ENCODE data around the gene SCN5A. TPM values are rescaled to one million over a fixed set of nuclear protein-coding genes. Genes with fewer than 3 reads are reported as not detected.

The SCN5A gene
- polyA plus RNA-seq (2013, experiment 1 of 2): 0.29 TPM
- polyA plus RNA-seq (2013, experiment 2 of 2): 0.34 TPM

DNA sequence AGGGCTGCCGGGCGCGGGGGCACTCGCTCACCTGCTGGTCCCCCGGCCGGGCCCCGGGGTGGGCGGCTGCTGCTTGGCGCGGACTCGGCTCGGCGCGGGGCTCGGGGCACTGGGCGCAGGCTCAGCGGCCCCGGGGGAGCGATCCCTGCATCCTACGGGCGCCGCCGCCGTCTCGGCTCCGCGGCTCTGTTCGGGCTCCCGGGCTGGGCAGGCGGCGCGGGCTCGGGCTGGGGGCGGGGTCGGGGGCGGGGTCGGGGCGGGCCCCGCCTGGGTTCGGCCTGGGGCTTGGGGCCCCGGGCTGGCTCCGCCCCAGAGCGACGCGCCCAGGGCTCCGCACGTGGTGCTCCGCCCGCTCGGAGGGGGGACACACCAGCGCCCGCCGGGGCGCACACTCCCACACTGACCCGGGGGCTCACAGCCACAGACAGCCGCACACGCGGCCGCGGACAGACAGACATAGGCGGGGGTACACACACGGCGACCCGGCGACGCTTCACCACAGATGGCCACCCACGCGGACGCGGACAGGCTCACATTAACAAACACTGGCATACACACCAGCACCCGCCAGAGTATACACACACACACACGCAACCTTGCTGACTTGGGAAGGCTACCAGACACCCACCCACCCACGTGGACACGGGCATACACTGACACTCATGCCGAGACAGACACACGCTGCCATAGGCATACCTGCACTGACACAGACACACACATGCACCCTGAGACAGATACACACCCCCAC, at the start of gene SCN5A:
TSS of gene SCN5A (minus strand) at position 188 of the 748 bp plus-strand sequence. CDS start 16,380 bp downstream, outside the sequence.
- peak within 1 kb of the TSS; percentile 2 for H4K91ac ChIP-seq (ENCODE audit: low read length)
- peak within 1 kb of the TSS; percentile 47 for H2AFZ ChIP-seq (ENCODE audit: low read depth, low read length)
- no peak within 1 kb of the TSS for H3K4ac ChIP-seq (ENCODE audit: low read depth in 1 of 2, low read length in 2 of 2)
- H3K36me3 ChIP-seq (ENCODE audit: control insufficient read depth in 1 of 2, insufficient read depth in 2 of 2, low read depth in 1 of 2, low read length in 2 of 2): no peaks in the 10 kb centered on the region
- no peaks in the 10 kb centered on the region for H3K79me1 ChIP-seq (replicated peaks; ENCODE audit: low read length, poor library complexity, severe bottlenecking)
- no peak within 1 kb of the TSS for H3K14ac ChIP-seq (ENCODE audit: low read length in 2 of 2)
- DNase-seq: peak; percentile 11
- H2BK120ac ChIP-seq (ENCODE audit: low read depth, low read length): no peak within 1 kb of the TSS
- H2BK15ac ChIP-seq (ENCODE audit: low read depth, poor library complexity, severe bottlenecking): peak within 1 kb of the TSS; percentile 23
- no peak within 1 kb of the TSS for H2AK5ac ChIP-seq (ENCODE audit: low read length, severe bottlenecking)
- WGBS: 7% methylated on average over 44 of the region's 76 CpGs
- H2BK5ac ChIP-seq (ENCODE audit: low read depth, low read length, poor library complexity, severe bottlenecking): no peak within 1 kb of the TSS
- H3K23ac ChIP-seq (ENCODE audit: low read length in 2 of 2): peak within 1 kb of the TSS in 1 of 2 experiments; percentile 51
- peaks cover 15% of the 10 kb centered on the region for H3K4me1 ChIP-seq (ENCODE audit: control insufficient read depth, insufficient read depth, low read depth, low read length)
- peak within 1 kb of the TSS in 1 of 2 experiments; percentile 73 for H3K18ac ChIP-seq (ENCODE audit: low read depth in 1 of 2, low read length in 2 of 2)
- peak within 1 kb of the TSS; percentile 89 for H3K4me2 ChIP-seq (ENCODE audit: low read length, poor library complexity, severe bottlenecking)
- peaks cover 10% of the 10 kb centered on the region for H3K9me3 ChIP-seq (ENCODE audit: control insufficient read depth, low read length)
- H2BK12ac ChIP-seq (ENCODE audit: low read length in 2 of 2): no peak within 1 kb of the TSS
- peaks cover 65 to 93% of the 10 kb centered on the region in 2 experiments for H3K27me3 ChIP-seq (ENCODE audit: control insufficient read depth in 1 of 2, insufficient read depth in 1 of 2, low read length in 2 of 2)
- H4K8ac ChIP-seq (ENCODE audit: low read length): no peak within 1 kb of the TSS
- no peak within 1 kb of the TSS for H3K27ac ChIP-seq (ENCODE audit: low read length, poor library complexity, severe bottlenecking)
- peak within 1 kb of the TSS; percentile 45 for H3K9ac ChIP-seq (ENCODE audit: low read length)
- peak within 1 kb of the TSS; percentile 60 to 70 for H3K4me3 ChIP-seq (ENCODE audit: insufficient read depth in 1 of 2, low read depth in 1 of 2, low read length in 2 of 2)

DNA sequence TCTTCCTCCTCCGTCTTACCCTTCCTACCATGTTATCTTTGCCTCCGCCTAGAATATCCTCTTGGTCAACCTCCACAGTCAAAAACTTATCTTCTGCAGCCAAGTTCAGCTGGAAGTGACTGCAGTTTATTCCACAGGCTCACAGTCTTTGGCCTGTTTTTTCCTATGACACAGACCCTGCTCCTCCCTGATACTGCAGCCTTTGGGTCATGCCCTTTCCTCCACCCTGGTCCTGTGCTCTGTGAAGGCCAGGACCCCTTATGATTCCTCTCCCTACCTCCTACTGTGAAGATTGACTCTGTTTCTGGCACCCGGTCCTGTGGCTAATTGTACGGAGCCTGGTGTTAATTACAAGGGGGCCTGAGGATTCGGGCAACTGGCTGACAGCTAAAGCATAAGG, 49.3 kb upstream of the SCN5A start:
- Histone ChIP-seq H2AFZ (ENCODE audit: low read depth, low read length) (no peak overlapping the region), H2BK5ac (ENCODE audit: low read depth, low read length, poor library complexity, severe bottlenecking) (no peak overlapping the region), H2AK5ac (ENCODE audit: low read length, severe bottlenecking) (no peak overlapping the region), H2BK15ac (ENCODE audit: low read depth, poor library complexity, severe bottlenecking) (no peak overlapping the region), H3K9ac (ENCODE audit: low read length) (no peak overlapping the region), H3K4me3 (ENCODE audit: insufficient read depth in 1 of 2, low read depth in 1 of 2, low read length in 2 of 2) (no peak overlapping the region), H3K18ac (ENCODE audit: low read depth in 1 of 2, low read length in 2 of 2) (no peak overlapping the region), H2BK12ac (ENCODE audit: low read length in 2 of 2) (no peak overlapping the region), H3K9me3 (ENCODE audit: control insufficient read depth, low read length) (peaks cover 3% of the 10 kb centered on the region), H3K27ac (ENCODE audit: low read length, poor library complexity, severe bottlenecking) (no peak overlapping the region), H2BK120ac (ENCODE audit: low read depth, low read length) (no peak overlapping the region), H3K79me1 (replicated peaks; ENCODE audit: low read length, poor library complexity, severe bottlenecking) (no peaks in the 10 kb centered on the region), H3K4me2 (ENCODE audit: low read length, poor library complexity, severe bottlenecking) (no peak overlapping the region), H3K4me1 (ENCODE audit: control insufficient read depth, insufficient read depth, low read depth, low read length) (no peaks in the 10 kb centered on the region), H3K27me3 (ENCODE audit: control insufficient read depth in 1 of 2, insufficient read depth in 1 of 2, low read length in 2 of 2) (peaks cover 0 to 23% of the 10 kb centered on the region in 2 experiments), H3K23ac (ENCODE audit: low read length in 2 of 2) (no peak overlapping the region), H4K91ac (ENCODE audit: low read length) (no peak overlapping the region), H3K36me3 (ENCODE audit: control insufficient read depth in 1 of 2, insufficient read depth in 2 of 2, low read depth in 1 of 2, low read length in 2 of 2) (no peaks in the 10 kb centered on the region), H4K8ac (ENCODE audit: low read length) (no peak overlapping the region), H3K4ac (ENCODE audit: low read depth in 1 of 2, low read length in 2 of 2) (no peak overlapping the region), H3K14ac (ENCODE audit: low read length in 2 of 2) (no peak overlapping the region)
- 54% methylated on average over 5 of the region's 5 CpGs for WGBS
- DNase-seq: no peak

DNA sequence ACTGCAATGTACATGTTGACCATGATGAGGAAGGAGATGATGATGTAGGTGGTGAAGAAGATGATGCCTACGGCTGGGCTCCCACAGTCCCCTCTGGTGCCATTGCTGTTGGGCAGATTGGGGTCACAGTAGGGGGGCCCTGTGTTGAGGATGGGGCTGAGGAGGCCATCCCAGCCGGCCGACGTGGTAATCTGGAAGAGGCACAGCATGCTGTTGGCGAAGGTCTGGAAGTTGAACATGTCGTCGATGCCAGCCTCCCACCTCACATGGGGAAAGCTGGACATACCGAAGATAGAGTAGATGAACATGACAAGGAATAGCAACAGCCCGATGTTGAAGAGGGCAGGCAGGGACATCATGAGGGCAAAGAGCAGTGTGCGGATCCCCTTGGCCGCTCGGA, 48.6 kb upstream of the SCN5A start:
- no peak overlapping the region for H3K27ac ChIP-seq (ENCODE audit: low read length, poor library complexity, severe bottlenecking)
- H2BK120ac ChIP-seq (ENCODE audit: low read depth, low read length): no peak overlapping the region
- H2AK5ac ChIP-seq (ENCODE audit: low read length, severe bottlenecking): no peak overlapping the region
- no peak overlapping the region for H2BK5ac ChIP-seq (ENCODE audit: low read depth, low read length, poor library complexity, severe bottlenecking)
- no peak overlapping the region for H4K8ac ChIP-seq (ENCODE audit: low read length)
- H3K18ac ChIP-seq (ENCODE audit: low read depth in 1 of 2, low read length in 2 of 2): no peak overlapping the region
- no peaks in the 10 kb centered on the region for H3K79me1 ChIP-seq (replicated peaks; ENCODE audit: low read length, poor library complexity, severe bottlenecking)
- H3K23ac ChIP-seq (ENCODE audit: low read length in 2 of 2): no peak overlapping the region
- H4K91ac ChIP-seq (ENCODE audit: low read length): no peak overlapping the region
- no peaks in the 10 kb centered on the region for H3K4me1 ChIP-seq (ENCODE audit: control insufficient read depth, insufficient read depth, low read depth, low read length)
- peaks cover 3% of the 10 kb centered on the region for H3K9me3 ChIP-seq (ENCODE audit: control insufficient read depth, low read length)
- no peak overlapping the region for H3K14ac ChIP-seq (ENCODE audit: low read length in 2 of 2)
- H3K4ac ChIP-seq (ENCODE audit: low read depth in 1 of 2, low read length in 2 of 2): no peak overlapping the region
- H3K9ac ChIP-seq (ENCODE audit: low read length): no peak overlapping the region
- no peaks in the 10 kb centered on the region for H3K36me3 ChIP-seq (ENCODE audit: control insufficient read depth in 1 of 2, insufficient read depth in 2 of 2, low read depth in 1 of 2, low read length in 2 of 2)
- WGBS: 92% methylated on average over 12 of the region's 12 CpGs
- no peak for DNase-seq
- no peak overlapping the region for H3K4me2 ChIP-seq (ENCODE audit: low read length, poor library complexity, severe bottlenecking)
- H2AFZ ChIP-seq (ENCODE audit: low read depth, low read length): no peak overlapping the region
- no peak overlapping the region for H2BK12ac ChIP-seq (ENCODE audit: low read length in 2 of 2)
- no peak overlapping the region for H2BK15ac ChIP-seq (ENCODE audit: low read depth, poor library complexity, severe bottlenecking)
- peaks cover 0 to 18% of the 10 kb centered on the region in 2 experiments for H3K27me3 ChIP-seq (ENCODE audit: control insufficient read depth in 1 of 2, insufficient read depth in 1 of 2, low read length in 2 of 2)
- H3K4me3 ChIP-seq (ENCODE audit: insufficient read depth in 1 of 2, low read depth in 1 of 2, low read length in 2 of 2): no peak overlapping the region

DNA sequence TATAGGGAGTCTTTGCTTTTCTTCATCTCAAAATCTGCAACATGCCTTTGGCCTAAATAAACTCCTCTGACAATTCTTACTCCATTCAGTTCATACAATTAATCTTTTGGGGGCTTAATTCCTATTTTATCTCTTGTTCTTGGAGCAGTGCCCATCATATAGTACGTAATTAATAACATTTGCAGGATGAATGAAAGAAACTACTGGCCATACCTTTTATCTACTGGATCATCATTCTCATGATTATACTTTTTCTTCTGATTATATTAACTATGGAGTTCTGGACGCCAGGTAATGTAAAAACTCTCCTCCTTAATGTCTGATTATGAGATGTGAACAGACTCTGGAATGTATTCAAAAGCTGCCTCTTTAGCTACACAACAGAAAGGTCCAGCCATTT, 46.5 kb upstream of the SCN5A start:
- no peak overlapping the region for H3K4ac ChIP-seq (ENCODE audit: low read depth in 1 of 2, low read length in 2 of 2)

More for the DNA sequence above, 46.5 kb upstream of the SCN5A start:
- H2BK5ac ChIP-seq (ENCODE audit: low read depth, low read length, poor library complexity, severe bottlenecking): no peak overlapping the region
- no peaks in the 10 kb centered on the region for H3K79me1 ChIP-seq (replicated peaks; ENCODE audit: low read length, poor library complexity, severe bottlenecking)
- WGBS: no CpG with 5 or more reads among the region's 2 CpGs
- H3K9ac ChIP-seq (ENCODE audit: low read length): no peak overlapping the region
- H4K8ac ChIP-seq (ENCODE audit: low read length): no peak overlapping the region
- H3K36me3 ChIP-seq (ENCODE audit: control insufficient read depth in 1 of 2, insufficient read depth in 2 of 2, low read depth in 1 of 2, low read length in 2 of 2): no peaks in the 10 kb centered on the region
- H2BK15ac ChIP-seq (ENCODE audit: low read depth, poor library complexity, severe bottlenecking): no peak overlapping the region
- no peak overlapping the region for H3K14ac ChIP-seq (ENCODE audit: low read length in 2 of 2)
- H2BK120ac ChIP-seq (ENCODE audit: low read depth, low read length): no peak overlapping the region
- H3K4me1 ChIP-seq (ENCODE audit: control insufficient read depth, insufficient read depth, low read depth, low read length): no peaks in the 10 kb centered on the region
- no peaks in the 10 kb centered on the region for H3K9me3 ChIP-seq (ENCODE audit: control insufficient read depth, low read length)
- no peak overlapping the region for H2AK5ac ChIP-seq (ENCODE audit: low read length, severe bottlenecking)
- no peak overlapping the region for H3K27ac ChIP-seq (ENCODE audit: low read length, poor library complexity, severe bottlenecking)
- H3K4me3 ChIP-seq (ENCODE audit: insufficient read depth in 1 of 2, low read depth in 1 of 2, low read length in 2 of 2): no peak overlapping the region
- no peak for DNase-seq
- no peak overlapping the region for H2BK12ac ChIP-seq (ENCODE audit: low read length in 2 of 2)
- no peak overlapping the region for H3K18ac ChIP-seq (ENCODE audit: low read depth in 1 of 2, low read length in 2 of 2)
- no peak overlapping the region for H2AFZ ChIP-seq (ENCODE audit: low read depth, low read length)
- no peak overlapping the region for H3K4me2 ChIP-seq (ENCODE audit: low read length, poor library complexity, severe bottlenecking)
- H4K91ac ChIP-seq (ENCODE audit: low read length): no peak overlapping the region
- H3K27me3 ChIP-seq (ENCODE audit: control insufficient read depth in 1 of 2, insufficient read depth in 1 of 2, low read length in 2 of 2): peaks cover 0 to 3% of the 10 kb centered on the region in 2 experiments
- no peak overlapping the region for H3K23ac ChIP-seq (ENCODE audit: low read length in 2 of 2)
